CD14-positive monocyte (primary cell): Measurements from ENCODE around the gene CGNL1. TPM values are rescaled to one million over a fixed set of nuclear protein-coding genes. Genes with fewer than 3 reads are reported as not detected.

Experiments used
- DNase-seq, 3 donors: peaks; one replicate each; pipeline ENCODE4 v3.0.0-alpha.2; 2011 to 2022
- H2AFZ ChIP-seq: 2 replicates; pipeline ENCODE4 v1.6.0; 2012; ENCODE audit warnings: mild to moderate bottlenecking, low read depth, low read length, inconsistent platforms; ENCODE audit not compliant: insufficient read depth, poor library complexity, severe bottlenecking
- H3K27ac ChIP-seq, 2 donors: 1 replicate in 1 of 2; 2 replicates in 1 of 2; pipeline ENCODE4 v1.5.1; 2012 to 2013; ENCODE audit warnings: low read length in 2 of 2, control low read depth in 1 of 2, inconsistent platforms in 1 of 2, low read depth in 1 of 2, mild to moderate bottlenecking in 1 of 2
- H3K27me3 ChIP-seq, 2 donors: one replicate each; pipeline versions ENCODE4 v1.6.0 to v1.6.1; 2011 to 2013; ENCODE audit warnings: low read length in 2 of 2; ENCODE audit not compliant: control insufficient read depth in 2 of 2, insufficient read depth in 2 of 2
- H3K36me3 ChIP-seq, 2 donors: replicated peaks in 1 of 2; 1 replicate in 1 of 2; 2 replicates in 1 of 2; pipeline versions ENCODE4 v1.5.1 to v1.6.1; 2012 to 2013; ENCODE audit warnings: low read length in 2 of 2, control low read depth in 1 of 2, inconsistent platforms in 1 of 2, mild to moderate bottlenecking in 1 of 2; ENCODE audit not compliant: insufficient read depth in 2 of 2, control insufficient read depth in 1 of 2
- H3K4me1 ChIP-seq, 2 donors: 1 replicate in 1 of 2; 2 replicates in 1 of 2; pipeline versions ENCODE4 v1.5.1 to v1.6.1; 2012 to 2013; ENCODE audit warnings: low read length in 2 of 2, control low read depth in 1 of 2, inconsistent platforms in 1 of 2, mild to moderate bottlenecking in 1 of 2, moderate library complexity in 1 of 2; ENCODE audit not compliant: insufficient read depth in 2 of 2, control insufficient read depth in 1 of 2
- H3K4me2 ChIP-seq: replicated peaks from 2 replicates; pipeline ENCODE3; 2012; ENCODE audit warnings: low read length, moderate library complexity, mild to moderate bottlenecking; ENCODE audit not compliant: poor library complexity, severe bottlenecking; ENCODE audit errors: extremely low read depth
- H3K4me3 ChIP-seq, 3 experiments: fragments of 200-600 bp in 1 of 3; sonication (generic) in 1 of 3; replicated peaks in 1 of 3; 1 replicate in 2 of 3; 2 replicates in 1 of 3; pipeline ENCODE4 v1.5.1; 2011 to 2013; ENCODE audit warnings: low read length in 3 of 3, mild to moderate bottlenecking in 3 of 3, control low read depth in 2 of 3, low read depth in 2 of 3, inconsistent platforms in 1 of 3, moderate library complexity in 1 of 3
- H3K79me2 ChIP-seq: 2 replicates; pipeline ENCODE4 v1.6.0; 2012; ENCODE audit warnings: mild to moderate bottlenecking, control low read depth, inconsistent platforms, low read length, moderate library complexity; ENCODE audit not compliant: insufficient read depth
- H3K9ac ChIP-seq: 2 replicates; pipeline ENCODE4 v1.6.0; 2017; ENCODE audit warnings: low read length, mild to moderate bottlenecking; ENCODE audit not compliant: insufficient read depth, poor library complexity, severe bottlenecking
- H3K9me3 ChIP-seq, 2 donors: replicated peaks in 1 of 2; 1 replicate in 1 of 2; 2 replicates in 1 of 2; pipeline versions ENCODE4 v1.5.1 to v1.6.1; 2012 to 2013; ENCODE audit warnings: low read length in 2 of 2, control low read depth in 1 of 2; ENCODE audit not compliant: control insufficient read depth in 1 of 2, insufficient read depth in 1 of 2
- H4K20me1 ChIP-seq: 2 replicates; pipeline ENCODE4 v1.6.0; 2012; ENCODE audit warnings: mild to moderate bottlenecking, low read length, control low read depth, moderate library complexity; ENCODE audit not compliant: insufficient read depth
- H3K27ac Mint-ChIP-seq, 7 donors: one replicate each; pipeline ENCODE4 v1.8.0; 2020; ENCODE audit warnings: mild to moderate bottlenecking in 7 of 7, mixed read lengths in 7 of 7, moderate library complexity in 6 of 7, inconsistent platforms in 2 of 7
- H3K27me3 Mint-ChIP-seq, 3 donors: one replicate each; pipeline ENCODE4 v1.8.0; 2021 to 2022; ENCODE audit warnings: low read depth in 3 of 3, mild to moderate bottlenecking in 3 of 3, mixed read lengths in 3 of 3, moderate library complexity in 3 of 3, inconsistent platforms in 1 of 3
- H3K36me3 Mint-ChIP-seq, 2 donors: one replicate each; pipeline ENCODE4 v1.8.0; 2020; ENCODE audit warnings: mixed read lengths in 2 of 2, inconsistent platforms in 1 of 2, mild to moderate bottlenecking in 1 of 2
- H3K4me1 Mint-ChIP-seq: one replicate; pipeline ENCODE4 v1.8.0; 2020; ENCODE audit warnings: mild to moderate bottlenecking, mixed read lengths
- H3K4me3 Mint-ChIP-seq, 2 donors: one replicate each; pipeline ENCODE4 v1.8.0; 2020; ENCODE audit warnings: mild to moderate bottlenecking in 2 of 2, mixed read lengths in 2 of 2, moderate library complexity in 1 of 2
- H3K9me3 Mint-ChIP-seq, 7 donors: one replicate each; pipeline ENCODE4 v1.8.0; 2020 to 2022; ENCODE audit warnings: mixed read lengths in 7 of 7, mild to moderate bottlenecking in 6 of 7, moderate library complexity in 6 of 7, inconsistent platforms in 2 of 7
- WGBS: methylation state at CpG from one replicate; pipeline ENCODE4 v1.1.5; 2013; ENCODE audit warnings: missing lambda C conversion rate; ENCODE audit not compliant: insufficient coverage; 5-methylcytosine and 5-hydroxymethylcytosine counted together
- intact Hi-C, 2 donors: fragments of 100-400 bp; cut with micrococcal nuclease; formaldehyde crosslinking; loops; one replicate each; pipeline versions ENCODE4 v1.15.0 to v1.15.1; 2023
- polyA plus RNA-seq, 3 donors: library from polyadenylated mRNA; depleted of rRNA in 1 of 3; unstranded in 2 of 3; stranded (reverse) in 1 of 3; fragments of 300-500 nt in 2 of 3; fragments of >200 nt in 1 of 3; fragmentation: Illumina TruSeq in 2 of 3; gene quantifications; 1 replicate in 2 of 3; 2 replicates in 1 of 3; pipeline ENCODE4 v1.2.3, GENCODE V29; 2012 to 2021
- TF ChIP-seq, protein P1 (sequence below): fragments of 200-600 bp; IDR thresholded peaks from one replicate; pipeline ENCODE4 v1.8.0; 2022; ENCODE audit warnings: antibody characterized with exemption, mild to moderate bottlenecking

The CGNL1 gene
- polyA plus RNA-seq, 3 donors: not detected

DNA sequence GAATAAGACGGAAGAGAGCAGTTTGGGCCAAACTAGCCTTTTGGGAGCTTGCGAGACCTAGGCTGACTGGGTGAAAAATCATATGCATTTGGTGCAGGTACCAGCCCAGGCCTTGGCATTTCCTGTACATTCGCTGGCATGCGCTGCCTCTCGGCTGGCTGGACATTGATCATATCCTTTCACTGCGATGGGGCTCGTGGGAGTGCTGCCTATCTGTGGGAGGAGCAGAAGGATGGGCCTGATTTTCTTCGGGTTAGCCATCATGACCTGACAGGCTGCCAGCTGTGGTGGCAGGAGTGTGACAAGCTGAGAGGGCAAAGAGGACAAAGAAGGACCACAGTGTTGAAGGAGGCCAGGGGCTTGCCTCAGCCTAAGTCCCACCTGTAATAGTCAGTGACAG is 14.3 kb downstream of the CGNL1 start:
- Histone ChIP-seq H2AFZ (no peak overlapping the region), H4K20me1 (no peaks in the 10 kb centered on the region), H3K9ac (no peak overlapping the region), H3K4me2 (no peak overlapping the region), H3K27ac (no peak overlapping the region), H3K36me3 (no peaks in the 10 kb centered on the region), H3K4me1 (no peaks in the 10 kb centered on the region), H3K9me3 (no peaks in the 10 kb centered on the region), H3K27me3 (no peaks in the 10 kb centered on the region), H3K79me2 (no peaks in the 10 kb centered on the region), H3K4me3 (no peak overlapping the region)
- DNase-seq: no peak
- WGBS: 97% methylated on average over 8 of the region's 8 CpGs
- H3K4me3 Mint-ChIP-seq: no peak overlapping the region
- H3K27me3 Mint-ChIP-seq: peaks cover 0 to 2% (median 1%) of the 10 kb centered on the region in 3 donors
- H3K4me1 Mint-ChIP-seq: no peaks in the 10 kb centered on the region
- H3K9me3 Mint-ChIP-seq: peaks cover 0 to 5% (median 3%) of the 10 kb centered on the region in 7 donors
- H3K36me3 Mint-ChIP-seq: no peaks in the 10 kb centered on the region
- no peak overlapping the region for H3K27ac Mint-ChIP-seq
- intact Hi-C loops: no loop called here
- TF ChIP-seq, protein P1, sequence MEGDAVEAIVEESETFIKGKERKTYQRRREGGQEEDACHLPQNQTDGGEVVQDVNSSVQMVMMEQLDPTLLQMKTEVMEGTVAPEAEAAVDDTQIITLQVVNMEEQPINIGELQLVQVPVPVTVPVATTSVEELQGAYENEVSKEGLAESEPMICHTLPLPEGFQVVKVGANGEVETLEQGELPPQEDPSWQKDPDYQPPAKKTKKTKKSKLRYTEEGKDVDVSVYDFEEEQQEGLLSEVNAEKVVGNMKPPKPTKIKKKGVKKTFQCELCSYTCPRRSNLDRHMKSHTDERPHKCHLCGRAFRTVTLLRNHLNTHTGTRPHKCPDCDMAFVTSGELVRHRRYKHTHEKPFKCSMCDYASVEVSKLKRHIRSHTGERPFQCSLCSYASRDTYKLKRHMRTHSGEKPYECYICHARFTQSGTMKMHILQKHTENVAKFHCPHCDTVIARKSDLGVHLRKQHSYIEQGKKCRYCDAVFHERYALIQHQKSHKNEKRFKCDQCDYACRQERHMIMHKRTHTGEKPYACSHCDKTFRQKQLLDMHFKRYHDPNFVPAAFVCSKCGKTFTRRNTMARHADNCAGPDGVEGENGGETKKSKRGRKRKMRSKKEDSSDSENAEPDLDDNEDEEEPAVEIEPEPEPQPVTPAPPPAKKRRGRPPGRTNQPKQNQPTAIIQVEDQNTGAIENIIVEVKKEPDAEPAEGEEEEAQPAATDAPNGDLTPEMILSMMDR: no peak

DNA sequence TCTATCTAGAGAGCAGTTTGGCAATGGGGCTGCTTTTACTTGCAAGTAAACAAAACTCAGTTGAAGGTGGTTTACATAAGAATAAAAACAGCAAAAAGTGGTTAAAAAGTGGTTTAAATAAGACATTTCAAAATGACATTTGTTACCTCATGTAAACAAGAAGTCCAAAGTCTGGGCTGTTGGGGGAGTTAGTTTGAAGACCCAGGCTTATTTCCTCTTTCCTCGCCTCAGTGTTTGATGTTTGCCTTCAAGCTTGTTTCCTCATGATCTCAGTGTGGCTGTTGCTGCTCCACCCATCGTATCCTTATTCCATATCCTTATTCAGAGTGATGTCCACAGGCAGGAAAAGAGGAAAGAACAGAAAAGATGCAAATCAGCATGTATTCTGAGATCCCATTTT is 15.2 kb downstream of the CGNL1 start:
- intact Hi-C loops: no loop called here
- H3K27ac Mint-ChIP-seq: no peak overlapping the region
- H3K9ac ChIP-seq: no peak overlapping the region
- H3K27ac ChIP-seq: no peak overlapping the region
- no peaks in the 10 kb centered on the region for H3K36me3 ChIP-seq
- no peaks in the 10 kb centered on the region for H3K4me1 ChIP-seq
- H3K9me3 ChIP-seq: no peaks in the 10 kb centered on the region
- no peak overlapping the region for H3K4me3 Mint-ChIP-seq
- peaks cover 0 to 2% (median 1%) of the 10 kb centered on the region in 3 donors for H3K27me3 Mint-ChIP-seq
- no peak for DNase-seq
- no peaks in the 10 kb centered on the region for H4K20me1 ChIP-seq
- no peaks in the 10 kb centered on the region for H3K36me3 Mint-ChIP-seq
- 100% methylated on average over 1 of the region's 2 CpGs for WGBS
- no peak overlapping the region for H3K4me2 ChIP-seq
- H2AFZ ChIP-seq: no peak overlapping the region
- H3K27me3 ChIP-seq: no peaks in the 10 kb centered on the region
- peaks cover 0 to 5% (median 3%) of the 10 kb centered on the region in 7 donors for H3K9me3 Mint-ChIP-seq
- TF ChIP-seq, protein P1: no peak
- H3K4me1 Mint-ChIP-seq: no peaks in the 10 kb centered on the region
- H3K4me3 ChIP-seq: no peak overlapping the region
- H3K79me2 ChIP-seq: no peaks in the 10 kb centered on the region
